GM18517 (cell line): Measurements from ENCODE around the gene CPS1.

Experiments
- ATAC-seq: cut with Tn5 transposase; IDR thresholded peaks from one replicate; pipeline ENCODE4 v1.9.1; 2021; ENCODE audit warnings: mild to moderate bottlenecking, moderate library complexity; ENCODE audit not compliant: unreplicated experiment

The CPS1 gene

GRCh38 chr2:210671065-210671464 lies 114.7 kb downstream of the CPS1 start:
- no peak for ATAC-seq

- no peak for ATAC-seq
These were observed 116.7 kb downstream of the CPS1 start for GRCh38 chr2:210673117-210673516.

GRCh38 chr2:210676067-210676466 lies 119.7 kb downstream of the CPS1 start:
- no peak for ATAC-seq

GRCh38 chr2:210681491-210681890 lies 125.1 kb downstream of the CPS1 start:
- no peak for ATAC-seq

- ATAC-seq = no peak
These were observed 130.0 kb downstream of the CPS1 start for GRCh38 chr2:210686401-210686800.

- ATAC-seq = no peak
These were observed 131.5 kb downstream of the CPS1 start for GRCh38 chr2:210687786-210688470.

- no peak for ATAC-seq
These were observed 151.5 kb downstream of the CPS1 start for GRCh38 chr2:210707900-210708299.

- ATAC-seq = no peak
These were observed 156.7 kb downstream of the CPS1 start for GRCh38 chr2:210713122-210713521.

GRCh38 chr2:210715560-210716082 lies 159.2 kb downstream of the CPS1 start:
- ATAC-seq = no peak

GRCh38 chr2:210718503-210718902 lies 162.1 kb downstream of the CPS1 start:
- ATAC-seq = no peak

- ATAC-seq = no peak
These were observed 165.7 kb downstream of the CPS1 start for GRCh38 chr2:210722092-210722491.

GRCh38 chr2:210727549-210727948 lies 171.2 kb downstream of the CPS1 start:
- ATAC-seq = no peak
